Lower leg skin (tissue), 4 donors: Measurements from ENCODE around the gene RND2. TPM values are rescaled to one million over a fixed set of nuclear protein-coding genes. Genes with fewer than 3 reads are reported as not detected.

Source experiments
- DNase-seq, 2 donors: peaks; one replicate each; pipeline ENCODE4 v3.0.0-alpha.2; 2019; ENCODE audit warnings: low spot score in 2 of 2
- H3K4me3 ChIP-seq: fragments of 200-600 bp; sonication (generic); 2 replicates; pipeline ENCODE4 v1.5.1; 2017; ENCODE audit warnings: mild to moderate bottlenecking, low read depth; ENCODE audit not compliant: poor library complexity, severe bottlenecking
- CTCF ChIP-seq, 3 donors: fragments of 450-650 bp; IDR thresholded peaks; one replicate each; pipeline ENCODE4 v1.5.1; 2016; ENCODE audit warnings: antibody characterized with exemption in 3 of 3, mild to moderate bottlenecking in 3 of 3, moderate library complexity in 2 of 3
- POLR2A ChIP-seq, 2 donors: fragments of 450-650 bp; IDR thresholded peaks; one replicate each; pipeline ENCODE4 v1.6.1; 2016 to 2017; ENCODE audit warnings: antibody characterized with exemption in 2 of 2, mild to moderate bottlenecking in 1 of 2, moderate library complexity in 1 of 2
- WGBS, 2 donors: methylation state at CpG; one replicate each; pipeline ENCODE4 v1.1.5; 2018; 5-methylcytosine and 5-hydroxymethylcytosine counted together
- intact Hi-C: fragments of 100-400 bp; cut with DNase I; formaldehyde crosslinking; loops from one replicate; pipeline ENCODE4 v1.15.0; 2023; ENCODE audit warnings: low total_unique reads
- total RNA-seq, 4 donors: library from RNA; depleted of rRNA; stranded (reverse); fragments of >200 nt; gene quantifications; one replicate each; pipeline ENCODE4 v1.1.0, GENCODE V29; 2016

Gene RND2
- total RNA-seq, 4 donors from 2014 or later, result 0.65 to 2.7 (median 1.0) TPM

GRCh38 chr17:43018008-43018853, 6.8 kb upstream of the RND2 start:
- TF ChIP-seq CTCF (IDR thresholded peaks at IDR 0.05) (no peak), POLR2A (IDR thresholded peaks at IDR 0.05) (no peak)

GRCh38 chr17:43018932-43019331, 6.1 kb upstream of the RND2 start:
- DNase-seq, result no peak
- H3K4me3 ChIP-seq, result no peak overlapping the region
- intact Hi-C loops, result no loop called here
- no peak for TF ChIP-seq POLR2A (IDR thresholded peaks at IDR 0.05)
- TF ChIP-seq CTCF (IDR thresholded peaks at IDR 0.05), result no peak
- 39 to 41% methylated on average over 4 of the region's 4 CpGs for WGBS, 2 donors

More at GRCh38 chr17:43018008-43018853, 6.8 kb upstream of the RND2 start:
- WGBS, 2 donors, result 72 to 73% methylated on average over 19 of the region's 19 CpGs
- intact Hi-C loops, result no loop called here
- no peak for DNase-seq
- H3K4me3 ChIP-seq, result no peak overlapping the region

GRCh38 chr17:43019418-43019817, 5.6 kb upstream of the RND2 start:
- no peak overlapping the region for H3K4me3 ChIP-seq
- intact Hi-C loops, result no loop called here
- 21 to 28% methylated on average over 7 of the region's 7 CpGs for WGBS, 2 donors

GRCh38 chr17:43020030-43020621, 4.9 kb upstream of the RND2 start:
- TF ChIP-seq CTCF (IDR thresholded peaks at IDR 0.05) (no peak), POLR2A (IDR thresholded peaks at IDR 0.05) (no peak)
- 51 to 62% methylated on average over 6 of the region's 6 CpGs for WGBS, 2 donors
- intact Hi-C loops, result loop anchor here (10.0 kb wide), 1 partner anchor 295 kb away; no protein-coding TSS in a partner anchor
- no peak overlapping the region for H3K4me3 ChIP-seq
- DNase-seq, result no peak

More at GRCh38 chr17:43019418-43019817, 5.6 kb upstream of the RND2 start:
- no peak for DNase-seq
- TF ChIP-seq CTCF (IDR thresholded peaks at IDR 0.05) (no peak), POLR2A (IDR thresholded peaks at IDR 0.05) (no peak)

GRCh38 chr17:43020789-43021740, 4.0 kb upstream of the RND2 start:
- peak overlapping the region; percentile 99 for H3K4me3 ChIP-seq
- 21 to 26% methylated on average over 29 to 36 of the region's 40 CpGs for WGBS, 2 donors
- peak; percentile 87 to 97 for DNase-seq
- intact Hi-C loops, result loop anchor here (10.0 kb wide), 1 partner anchor 294 kb away; no protein-coding TSS in a partner anchor
- TF ChIP-seq POLR2A (IDR thresholded peaks at IDR 0.05), result no peak
- no peak for TF ChIP-seq CTCF (IDR thresholded peaks at IDR 0.05)
